NCI-H1436 (cell line): ENCODE data around the gene PTRH2.
"Not testable (repeated sequence)": the region's sequence is repeated elsewhere in the genome, so short reads cannot be mapped to it uniquely, and the experiment has no call there.

Experiments
- DNase-seq: peaks from one replicate; lab custom pipeline; 2025; lab: John Stamatoyannopoulos, UW

The PTRH2 gene

DNA sequence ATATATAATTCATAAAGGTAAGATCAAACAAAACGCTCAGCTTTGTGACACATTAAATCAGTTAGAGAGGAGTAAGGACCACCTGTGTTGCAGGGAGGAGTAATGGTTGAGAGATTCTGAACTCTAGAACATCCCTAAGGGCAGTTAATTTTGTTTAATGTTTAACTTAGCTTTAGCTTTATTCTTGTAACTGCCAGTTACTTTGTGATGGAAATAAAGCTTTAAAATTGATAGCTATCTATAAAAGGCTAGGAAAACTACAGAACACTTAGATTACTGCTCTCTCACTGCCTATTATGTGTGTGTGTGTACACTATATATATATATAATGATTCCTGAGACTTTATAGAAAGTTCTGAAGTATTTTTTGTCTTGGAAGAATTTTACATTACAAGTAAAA, 37.8 kb downstream of the PTRH2 start:
- no peak for DNase-seq

DNA sequence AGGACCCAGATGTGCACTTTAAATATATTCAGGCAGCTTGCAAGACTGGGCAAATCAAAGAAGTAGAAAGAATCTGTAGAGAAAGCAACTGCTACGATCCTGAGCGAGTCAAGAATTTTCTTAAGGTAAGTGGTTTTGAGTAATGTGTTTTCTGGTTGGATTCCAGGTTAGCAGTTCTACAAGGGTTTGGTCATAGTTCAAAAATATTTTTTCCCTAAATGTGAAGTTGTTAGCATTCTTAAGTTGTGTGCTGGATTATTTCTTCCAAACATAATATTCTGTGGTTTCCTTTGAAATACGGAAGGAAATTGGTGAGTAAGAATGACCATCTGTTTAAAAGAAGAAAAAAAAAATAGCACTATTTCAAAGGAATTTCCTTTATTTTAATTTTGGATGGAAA, 38.4 kb downstream of the PTRH2 start:
- DNase-seq = no peak

DNA sequence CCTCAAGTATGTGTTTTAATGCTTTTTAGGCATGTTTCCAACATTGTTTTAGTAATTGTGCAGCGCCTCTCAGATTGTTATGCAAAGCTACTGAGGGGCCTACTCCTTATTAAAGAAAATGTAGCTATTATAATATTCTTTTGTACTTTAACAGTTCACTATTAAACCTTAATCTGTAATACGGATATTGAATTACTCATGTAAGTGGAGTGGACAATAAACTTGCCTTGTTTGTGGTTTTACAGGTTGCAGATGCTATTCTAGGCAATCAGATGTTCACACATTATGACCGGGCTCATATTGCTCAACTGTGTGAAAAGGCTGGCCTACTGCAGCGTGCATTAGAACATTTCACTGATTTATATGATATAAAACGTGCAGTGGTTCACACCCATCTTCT, 41.0 kb downstream of the PTRH2 start:
- DNase-seq = peak; percentile 79

DNA sequence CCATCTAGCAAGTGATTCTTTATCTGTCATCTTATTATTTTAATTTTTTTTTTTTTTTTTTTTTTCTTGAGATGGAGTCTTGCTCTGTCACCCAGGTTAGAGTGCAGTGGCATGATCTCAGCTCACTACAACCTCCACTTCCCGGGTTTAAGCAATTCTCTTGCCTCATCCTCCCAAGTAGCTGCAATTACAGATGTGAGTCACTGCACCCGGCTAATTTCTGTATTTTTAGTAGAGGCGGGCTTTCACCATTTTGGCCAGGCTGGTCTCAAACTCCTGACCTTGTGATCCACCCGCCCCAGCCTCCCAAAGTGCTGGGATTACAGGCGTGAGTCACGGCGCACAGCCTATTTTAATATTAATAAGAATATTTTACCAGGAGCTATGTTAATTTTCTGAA, 50.6 kb downstream of the PTRH2 start:
- DNase-seq = not testable (repeated sequence)

DNA sequence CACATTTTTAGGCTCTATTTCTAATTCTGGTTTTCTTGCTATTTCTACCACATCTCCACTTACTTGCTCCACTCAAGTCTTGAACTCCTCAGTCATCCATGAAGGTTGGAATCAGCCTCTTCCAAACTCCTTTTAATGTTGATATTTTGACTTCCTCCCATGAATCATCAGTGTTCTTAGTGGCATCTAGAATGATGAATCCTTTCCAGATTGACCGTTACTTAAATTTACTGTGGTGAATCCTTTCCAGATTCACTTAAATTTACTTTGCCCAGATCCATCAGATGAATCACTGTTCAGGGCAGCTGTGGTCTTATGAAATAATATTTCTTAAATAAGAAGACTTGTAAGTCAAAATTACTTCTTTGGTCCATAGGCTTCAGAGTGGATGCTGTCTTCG, 55.1 kb downstream of the PTRH2 start:
- DNase-seq = no peak

DNA sequence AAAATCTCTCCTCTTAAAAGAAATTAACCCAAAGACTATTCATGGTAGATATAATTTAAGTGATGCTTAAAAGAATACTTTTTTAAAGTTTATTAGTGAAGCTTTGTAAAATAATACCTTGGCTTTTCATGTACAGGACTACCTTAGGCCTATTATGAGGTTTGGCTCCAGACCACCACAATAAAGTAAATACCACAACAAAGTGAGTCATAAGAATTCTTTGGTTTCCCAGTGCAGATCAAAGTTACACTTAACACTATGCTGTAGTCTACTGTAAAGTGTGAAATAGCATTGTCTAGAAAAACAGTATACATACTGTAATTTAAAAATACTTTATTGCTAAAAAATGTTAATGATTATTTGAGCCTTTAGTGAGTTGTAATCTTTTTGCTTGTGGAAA, 55.9 kb downstream of the PTRH2 start:
- DNase-seq = no peak

DNA sequence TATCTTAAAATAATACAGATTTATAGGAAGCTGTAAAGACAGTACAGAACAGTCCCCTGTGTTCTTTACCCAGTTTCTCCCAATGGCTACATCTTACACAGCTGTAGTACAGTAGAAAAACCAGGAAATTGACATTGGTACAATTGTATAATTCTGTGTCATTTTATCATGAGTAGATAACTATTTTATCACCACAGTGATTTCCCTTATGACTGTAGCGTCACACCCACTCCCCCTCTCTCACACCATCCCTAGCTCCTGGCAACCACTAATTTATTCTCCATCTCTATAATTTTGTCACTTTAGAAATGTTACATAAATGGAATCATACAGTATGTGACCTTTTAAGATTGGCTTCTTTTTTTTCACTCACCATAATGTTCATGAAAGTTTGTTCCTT, 56.6 kb downstream of the PTRH2 start:
- no peak for DNase-seq

DNA sequence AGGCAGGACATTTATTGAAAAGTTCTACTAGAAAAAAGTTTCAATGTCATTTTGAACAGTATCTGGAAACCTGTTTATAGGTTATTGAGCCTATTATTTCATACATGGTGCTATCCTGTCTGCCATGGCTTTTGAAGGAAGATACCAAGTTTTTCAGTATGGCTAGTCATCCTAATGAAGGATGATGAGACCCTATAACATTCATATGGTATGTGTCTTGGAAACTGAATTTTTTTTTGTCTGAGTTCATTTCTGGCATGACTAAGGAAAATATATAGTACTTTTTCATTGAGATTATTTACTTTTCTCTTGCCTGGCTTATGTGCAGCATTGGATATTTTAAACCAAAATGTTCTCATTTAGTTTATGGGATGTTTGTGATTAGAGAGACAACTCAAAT, 57.3 kb downstream of the PTRH2 start:
- no peak for DNase-seq
